HCT116 (cell line): Measurements from ENCODE around the gene RNGTT.

Experiments used
- POLR2A ChIP-seq: IDR thresholded peaks from 2 replicates; pipeline ENCODE4 v1.7.0; 2011; ENCODE audit warnings: borderline replicate concordance; ENCODE audit not compliant: insufficient read depth, insufficient read length; ENCODE audit errors: extremely low read depth
- POLR2AphosphoS5 ChIP-seq: IDR thresholded peaks from 2 replicates; pipeline ENCODE4 v1.6.1; 2011; ENCODE audit warnings: mild to moderate bottlenecking, low read depth, low read length, moderate library complexity
- ZNF274 ChIP-seq: fragments of 200-500 bp; sonication (Bioruptor generic); IDR thresholded peaks from 2 replicates; pipeline ENCODE4 v1.6.1; 2014; ENCODE audit warnings: mild to moderate bottlenecking, low read depth, low read length, inconsistent platforms
- TF ChIP-seq, protein P1 (sequence below): IDR thresholded peaks from 2 replicates; pipeline ENCODE4 v1.6.1; 2012
- TF ChIP-seq, protein P2 (sequence below), 3 experiments: fragments of 200-600 bp in 1 of 3; sonication (generic) in 1 of 3; IDR thresholded peaks in 2 of 3; conservative IDR thresholded peaks in 1 of 3; 2 replicates each; pipeline ENCODE4 v1.5.1; 2012 to 2017; ENCODE audit warnings: low read depth in 2 of 3, low read length in 2 of 3, antibody characterized with exemption in 1 of 3, borderline replicate concordance in 1 of 3, control low read depth in 1 of 3, mild to moderate bottlenecking in 1 of 3, mixed read lengths in 1 of 3, mixed run types in 1 of 3, moderate library complexity in 1 of 3; ENCODE audit not compliant: insufficient read depth in 1 of 3

DNA sequence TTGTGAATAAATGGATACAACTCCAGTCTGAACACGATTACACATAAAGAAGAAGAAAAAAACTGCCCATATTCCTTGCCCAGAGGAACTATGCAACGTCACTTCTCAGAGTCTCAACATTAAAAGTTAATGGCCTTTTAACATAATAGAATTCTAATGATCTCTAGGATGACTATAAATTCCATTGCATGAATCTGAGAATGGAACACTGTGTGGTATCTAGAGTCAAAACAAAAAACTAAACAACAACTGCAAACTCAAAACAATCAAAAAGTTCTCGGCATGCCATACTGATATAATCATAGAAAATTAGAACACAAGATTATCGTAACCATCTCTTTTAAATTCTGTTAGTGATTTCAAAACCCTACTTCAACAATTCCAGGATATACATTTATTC is 283.6 kb downstream of the RNGTT start:
- TF ChIP-seq, protein P1, sequence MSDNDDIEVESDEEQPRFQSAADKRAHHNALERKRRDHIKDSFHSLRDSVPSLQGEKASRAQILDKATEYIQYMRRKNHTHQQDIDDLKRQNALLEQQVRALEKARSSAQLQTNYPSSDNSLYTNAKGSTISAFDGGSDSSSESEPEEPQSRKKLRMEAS: no peak
- TF ChIP-seq, protein P2, sequence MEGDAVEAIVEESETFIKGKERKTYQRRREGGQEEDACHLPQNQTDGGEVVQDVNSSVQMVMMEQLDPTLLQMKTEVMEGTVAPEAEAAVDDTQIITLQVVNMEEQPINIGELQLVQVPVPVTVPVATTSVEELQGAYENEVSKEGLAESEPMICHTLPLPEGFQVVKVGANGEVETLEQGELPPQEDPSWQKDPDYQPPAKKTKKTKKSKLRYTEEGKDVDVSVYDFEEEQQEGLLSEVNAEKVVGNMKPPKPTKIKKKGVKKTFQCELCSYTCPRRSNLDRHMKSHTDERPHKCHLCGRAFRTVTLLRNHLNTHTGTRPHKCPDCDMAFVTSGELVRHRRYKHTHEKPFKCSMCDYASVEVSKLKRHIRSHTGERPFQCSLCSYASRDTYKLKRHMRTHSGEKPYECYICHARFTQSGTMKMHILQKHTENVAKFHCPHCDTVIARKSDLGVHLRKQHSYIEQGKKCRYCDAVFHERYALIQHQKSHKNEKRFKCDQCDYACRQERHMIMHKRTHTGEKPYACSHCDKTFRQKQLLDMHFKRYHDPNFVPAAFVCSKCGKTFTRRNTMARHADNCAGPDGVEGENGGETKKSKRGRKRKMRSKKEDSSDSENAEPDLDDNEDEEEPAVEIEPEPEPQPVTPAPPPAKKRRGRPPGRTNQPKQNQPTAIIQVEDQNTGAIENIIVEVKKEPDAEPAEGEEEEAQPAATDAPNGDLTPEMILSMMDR (IDR thresholded peaks at IDR 0.05 in 2 of 3, conservative IDR thresholded peaks at IDR 0.05 in 1 of 3; ENCODE audit: borderline replicate concordance in 1 of 3, insufficient read depth in 1 of 3, low read depth in 2 of 3, low read length in 2 of 3): no peak
- TF ChIP-seq POLR2AphosphoS5: no peak
- TF ChIP-seq ZNF274: no peak
- TF ChIP-seq POLR2A: no peak
